SW480 (cell line): Measurements from ENCODE around the gene ATG16L1.
A peak's percentile ranks its signal among the peaks of the same experiment; 100 is the strongest.

Experiments
- DNase-seq: peaks from one replicate; pipeline ENCODE4 v3.0.0-alpha.2; 2016; ENCODE audit warnings: low spot score

Gene ATG16L1

DNA sequence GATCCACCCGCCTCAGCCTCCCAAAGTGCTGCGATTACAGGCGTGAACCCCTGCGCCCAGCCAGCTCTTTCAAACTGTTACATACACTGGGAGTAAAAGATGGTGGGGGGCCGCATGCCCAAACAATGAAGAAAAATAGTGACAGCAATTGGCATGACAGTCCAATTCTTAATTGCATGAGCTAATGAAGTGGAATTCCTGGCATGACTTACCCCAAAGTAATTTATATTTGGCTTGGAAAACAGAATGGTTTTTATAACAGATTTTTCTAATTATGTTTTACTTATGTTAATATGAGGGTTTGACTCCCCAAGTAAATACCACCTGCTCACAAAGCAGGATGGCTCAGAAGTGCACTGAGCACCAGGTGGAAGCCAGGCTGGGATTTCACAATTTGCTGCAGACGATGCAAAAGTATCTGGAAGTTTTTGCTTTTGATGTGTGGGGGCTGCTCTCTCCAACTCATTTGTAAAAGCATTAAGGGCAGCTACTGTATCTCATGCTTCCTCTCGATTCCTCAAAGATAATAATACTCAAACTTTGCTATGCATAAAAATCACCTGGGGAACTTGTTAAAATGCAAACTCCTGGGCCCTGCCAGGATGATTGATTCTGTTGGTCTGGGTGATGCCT lies 24.0 kb upstream of the ATG16L1 start:
- no peak for DNase-seq

DNA sequence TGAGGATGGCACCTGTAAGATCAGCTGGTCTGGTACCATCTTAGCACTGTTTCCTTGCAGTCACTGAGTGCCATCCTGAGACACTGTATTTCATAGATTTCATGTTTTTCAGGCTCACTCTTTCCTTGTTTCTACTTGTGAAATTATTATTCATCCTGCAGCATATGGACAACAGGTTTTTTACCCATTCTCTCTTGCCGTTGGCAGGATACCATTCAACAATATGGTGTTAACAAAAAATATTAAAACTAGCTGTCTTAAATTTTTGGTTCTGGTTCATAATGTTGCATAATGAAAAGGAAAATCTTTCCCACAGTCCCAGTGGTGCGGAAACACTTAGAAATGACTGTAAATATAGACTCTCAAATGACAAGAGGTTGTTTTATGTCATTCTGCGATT lies 23.1 kb upstream of the ATG16L1 start:
- no peak for DNase-seq

DNA sequence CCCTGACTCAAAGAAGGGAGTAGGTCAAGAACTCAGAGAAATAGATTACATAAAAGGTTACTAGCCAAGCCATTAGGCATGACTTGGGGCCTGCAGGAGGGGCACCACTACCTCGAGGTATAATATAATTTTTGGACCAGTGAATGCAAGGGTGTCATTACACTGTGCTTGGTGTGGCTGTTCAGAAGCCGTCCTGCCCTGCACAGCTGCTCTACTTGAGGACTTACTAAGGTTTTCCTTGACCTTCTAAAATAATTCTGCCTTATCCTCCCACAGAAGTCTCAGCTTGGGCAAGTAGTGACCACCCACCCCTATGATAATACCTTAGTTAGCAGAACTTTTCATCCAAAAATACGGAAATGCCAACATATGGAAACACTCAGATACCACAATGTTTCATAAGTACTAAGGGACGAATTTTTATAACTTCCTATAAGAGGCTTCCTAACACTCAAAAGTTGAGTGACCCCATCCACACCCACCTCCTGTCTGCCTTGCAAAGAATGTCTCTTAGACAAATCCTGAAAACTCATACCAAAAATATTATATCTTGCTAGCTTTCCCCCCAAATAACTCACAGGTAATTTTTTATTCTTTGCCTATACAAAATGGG lies 17.7 kb upstream of the ATG16L1 start:
- no peak for DNase-seq

DNA sequence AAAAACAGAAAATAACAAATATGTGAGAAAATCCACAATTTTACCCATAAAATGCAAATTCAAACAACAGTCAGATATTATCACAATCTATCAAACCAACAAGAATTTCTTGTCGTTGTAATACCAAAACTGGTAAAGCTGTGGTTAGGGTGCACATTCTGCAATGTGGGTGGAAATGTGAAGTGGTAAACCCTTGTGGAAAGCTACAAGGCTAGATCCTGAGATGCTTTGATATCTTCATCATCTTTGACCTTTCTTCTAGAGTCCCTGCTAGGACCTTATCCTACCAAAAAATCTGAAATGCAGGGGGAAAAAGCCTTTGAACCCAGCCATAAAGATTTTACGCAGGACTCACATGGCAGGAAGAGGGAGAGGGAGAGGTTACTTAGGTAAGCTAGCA lies 17.2 kb upstream of the ATG16L1 start:
- DNase-seq = no peak

- no peak for DNase-seq
These were observed 16.5 kb upstream of the ATG16L1 start for GRCh38 chr2:233234996-233235395.

- no peak for DNase-seq
These were observed 15.5 kb upstream of the ATG16L1 start for GRCh38 chr2:233235977-233236376.

GRCh38 chr2:233236820-233237589 lies 14.5 kb upstream of the ATG16L1 start:
- DNase-seq = no peak

DNA sequence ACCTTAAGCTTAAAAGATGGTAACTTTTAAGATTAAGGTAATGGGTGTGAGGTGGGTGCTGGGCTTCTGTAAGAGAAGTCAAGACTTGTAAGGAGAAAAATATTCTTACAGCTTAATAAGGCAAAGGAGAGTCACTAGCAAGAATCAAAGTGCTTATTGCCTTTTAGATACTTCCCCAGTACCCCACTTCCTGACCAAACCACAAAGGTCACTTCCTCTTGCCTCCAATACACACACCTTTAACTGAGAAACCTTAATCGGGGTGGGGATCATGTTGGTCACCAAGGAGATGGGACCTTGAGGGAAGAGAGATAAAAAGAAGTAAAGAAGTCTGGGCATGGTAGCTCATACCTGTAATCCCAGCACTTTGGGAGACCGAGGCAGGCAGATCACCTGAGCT lies 10.6 kb upstream of the ATG16L1 start:
- peak; percentile 55 for DNase-seq

DNA sequence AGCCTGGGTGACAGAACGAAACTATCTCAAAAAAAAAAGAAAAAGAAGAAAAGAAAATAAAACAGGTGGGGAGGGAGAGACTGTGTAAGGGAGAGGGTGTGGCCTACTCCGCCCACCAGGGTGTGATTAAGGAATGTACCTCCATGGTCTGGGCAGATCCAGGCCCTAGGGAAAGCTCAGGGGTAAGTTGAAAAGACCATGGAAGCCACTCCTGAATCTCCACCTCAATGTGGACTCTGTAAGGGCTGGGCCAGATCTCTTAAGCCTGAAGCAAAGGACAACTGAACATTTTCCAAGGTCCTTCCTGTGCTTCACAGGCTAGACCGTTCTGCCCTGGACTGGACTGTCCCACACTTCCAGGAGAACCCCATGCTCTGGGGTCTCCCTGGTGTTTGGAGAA lies 9.7 kb upstream of the ATG16L1 start:
- DNase-seq = peak; percentile 52

GRCh38 chr2:233242231-233242927 lies 9.1 kb upstream of the ATG16L1 start:
- DNase-seq = no peak

DNA sequence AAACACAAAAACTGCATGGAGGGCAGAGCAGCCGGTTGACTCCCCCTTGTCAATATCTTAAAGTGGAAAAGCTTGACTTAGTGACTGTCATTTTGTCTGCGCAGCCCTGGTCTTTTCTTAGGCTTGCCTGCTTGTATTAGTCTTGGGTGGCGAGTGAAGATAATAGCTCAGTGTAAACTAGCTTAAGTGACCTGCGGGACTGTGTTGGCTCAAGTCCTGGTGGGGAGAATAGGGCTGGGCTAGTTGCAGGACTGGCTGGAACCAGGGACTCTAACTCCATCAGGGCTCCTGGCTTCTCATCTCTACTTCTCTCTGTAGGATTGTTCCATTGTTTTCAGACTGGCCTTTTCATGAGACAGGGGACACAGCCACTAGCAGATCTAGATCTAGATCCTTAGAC lies 8.1 kb upstream of the ATG16L1 start:
- DNase-seq = no peak

GRCh38 chr2:233244818-233245217 lies 6.7 kb upstream of the ATG16L1 start:
- DNase-seq = no peak

GRCh38 chr2:233245406-233245805 lies 6.1 kb upstream of the ATG16L1 start:
- peak; percentile 30 for DNase-seq

DNA sequence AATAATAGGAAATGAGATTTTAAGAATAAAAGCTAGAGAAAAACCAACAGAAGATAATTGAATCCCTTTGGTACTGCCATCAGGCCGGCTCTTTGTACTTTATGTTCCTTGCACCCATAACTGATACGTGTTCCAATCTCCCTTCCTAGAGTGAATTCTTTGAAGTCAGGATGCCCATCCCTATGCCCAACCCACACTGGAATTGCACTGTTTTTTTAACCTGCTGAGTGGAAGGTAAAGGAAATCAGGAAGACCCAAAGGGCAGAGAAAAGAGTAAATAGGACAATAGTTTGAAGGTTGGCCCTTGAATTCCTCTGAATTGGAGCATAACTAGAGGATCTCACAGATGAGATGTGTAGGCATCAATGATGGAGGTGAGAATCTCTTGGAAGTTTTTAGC lies 4.4 kb upstream of the ATG16L1 start:
- DNase-seq = peak; percentile 85

- DNase-seq = peak; percentile 98
These were observed 3.7 kb upstream of the ATG16L1 start for GRCh38 chr2:233247744-233248143.

DNA sequence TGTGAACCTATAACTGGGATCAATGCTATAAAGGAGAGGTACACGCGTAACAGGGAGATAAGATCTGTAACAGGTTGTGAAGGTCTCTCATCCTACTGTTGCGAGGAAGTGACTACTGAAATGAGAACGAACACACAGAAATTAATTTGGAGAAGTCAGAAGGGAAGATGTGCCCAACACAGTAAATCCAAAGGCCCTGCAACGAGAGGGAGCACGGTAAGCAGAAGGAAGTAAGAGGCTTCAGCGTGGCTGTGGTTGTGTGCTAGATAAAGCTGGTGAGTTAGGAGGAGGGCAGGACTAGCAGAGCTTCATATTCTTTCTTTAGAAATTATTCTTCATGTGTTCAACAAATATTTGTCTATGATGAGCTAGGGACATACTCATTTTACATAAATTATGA lies 2.5 kb upstream of the ATG16L1 start:
- DNase-seq = no peak

- DNase-seq = no peak
These were observed 905 bp upstream of the ATG16L1 start for GRCh38 chr2:233250568-233250967.

DNA sequence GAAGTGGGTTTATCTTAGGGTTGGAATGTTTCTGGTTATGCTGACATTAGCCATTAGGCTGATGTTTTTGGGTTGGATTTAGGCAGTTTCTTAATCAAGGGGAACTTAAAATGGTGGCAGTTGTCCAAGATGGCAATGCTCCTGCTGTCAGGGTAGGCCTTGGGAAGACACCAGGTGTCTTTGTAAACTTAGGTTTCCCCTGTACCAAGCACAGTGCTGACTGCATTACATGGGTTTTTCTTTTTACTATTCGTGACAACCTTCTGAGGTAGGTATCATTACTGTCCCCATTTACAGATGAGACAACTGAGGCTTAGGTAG lies 528 bp upstream of the ATG16L1 start:
- DNase-seq = no peak

DNA sequence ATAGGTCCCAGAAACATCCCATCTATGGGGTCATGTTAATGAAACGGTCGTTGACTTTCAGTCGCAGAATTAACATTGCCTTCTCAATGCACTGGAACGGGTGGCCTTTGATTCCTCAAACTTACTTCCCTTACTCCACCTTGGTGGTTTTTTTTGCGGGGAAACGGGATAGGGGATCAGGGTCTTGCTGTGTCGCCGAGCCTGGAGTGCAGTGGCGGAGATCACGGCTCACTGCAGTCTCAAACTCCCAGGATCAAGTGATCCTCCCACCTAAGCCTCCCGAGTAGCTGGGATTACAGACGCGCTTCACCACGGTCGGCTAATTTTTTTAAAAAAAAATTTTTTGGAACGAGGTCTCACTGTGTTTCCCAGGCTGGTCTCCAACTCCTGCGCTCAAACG lies 754 bp downstream of the ATG16L1 start:
- no peak for DNase-seq

GRCh38 chr2:233255151-233255550 lies 3.7 kb downstream of the ATG16L1 start:
- no peak for DNase-seq

DNA sequence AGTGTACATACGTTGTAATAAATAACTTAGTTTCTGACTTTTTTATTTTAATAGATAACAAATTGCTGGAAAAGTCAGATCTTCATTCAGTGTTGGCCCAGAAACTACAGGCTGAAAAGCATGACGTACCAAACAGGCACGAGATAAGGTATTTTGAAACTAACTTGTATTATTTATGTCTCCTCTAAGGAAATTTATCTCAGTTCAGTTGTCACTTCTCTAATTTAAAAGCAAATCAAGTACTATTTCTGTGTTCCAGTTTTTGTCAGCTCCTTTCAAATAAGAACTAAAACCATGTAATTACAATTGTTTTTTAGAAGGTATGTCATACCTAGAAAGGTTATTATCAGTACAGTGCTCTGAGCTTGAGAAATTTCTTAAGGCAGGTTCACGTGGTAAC lies 4.6 kb downstream of the ATG16L1 start:
- no peak for DNase-seq

DNA sequence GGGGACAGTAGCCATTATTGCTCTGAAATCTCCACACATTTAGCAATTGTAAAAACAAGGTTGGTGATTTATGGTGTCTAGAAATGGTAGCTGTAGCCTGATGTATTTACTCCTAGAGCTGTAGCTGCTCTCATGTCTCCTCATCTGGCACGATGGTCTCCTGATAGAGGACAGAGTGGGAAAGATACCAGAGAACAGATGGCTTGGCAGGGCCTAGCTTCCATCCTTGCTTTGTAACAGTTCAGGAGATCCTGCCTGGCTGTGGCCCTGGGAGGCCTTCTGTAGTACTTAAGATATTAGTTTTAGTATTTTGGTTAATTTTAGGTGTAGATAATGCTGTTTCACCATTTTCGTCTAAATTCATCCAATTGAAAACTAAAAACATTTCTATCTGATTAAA lies 6.7 kb downstream of the ATG16L1 start:
- DNase-seq = no peak

DNA sequence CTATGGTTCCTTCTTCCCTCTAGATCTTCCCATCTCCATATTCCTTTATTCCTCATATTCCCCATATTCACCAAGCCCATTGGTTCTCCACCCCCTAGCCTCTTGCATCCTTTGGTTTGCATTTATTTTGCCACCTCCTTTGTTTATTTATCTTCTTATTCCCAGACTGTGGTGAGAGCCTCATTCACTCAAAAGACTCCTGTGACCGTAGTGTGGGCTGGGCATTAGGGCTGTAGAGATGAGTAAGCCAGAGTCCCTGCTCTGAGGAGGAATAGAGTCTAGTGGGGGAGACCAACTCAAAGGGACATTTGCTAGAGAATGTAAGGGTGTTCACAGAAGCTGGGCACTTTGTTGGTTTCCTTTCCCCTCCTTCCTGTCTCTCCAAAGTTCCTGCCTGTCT lies 8.3 kb downstream of the ATG16L1 start:
- DNase-seq = no peak
